ENCODE measurements around the gene ARHGAP9. TPM values are rescaled to one million over a fixed set of nuclear protein-coding genes. Genes with fewer than 3 reads are reported as not detected.
"Not testable (repeated sequence)": the region's sequence is repeated elsewhere in the genome, so short reads cannot be mapped to it uniquely, and the experiment has no call there.

ARHGAP9 gene
- polyA plus RNA-seq, 1 of the 3 experiments (the other 2 are of a cell fraction), result 0.66 TPM

- ChIA-PET POLR2A (interaction anchor here (0.7 kb wide), 1 partner anchor 772 kb away, joined by 3 read pairs; no protein-coding TSS in a partner anchor), CTCF (interaction anchor here (0.6 kb wide), 3 partner anchors 51 to 248 kb away, joined by 3 to 4 read pairs (median 3); no protein-coding TSS in a partner anchor)
- peaks cover 39 to 58% of the 10 kb centered on the region in 2 experiments for H3K36me3 ChIP-seq (replicated peaks in 1 of 2; ENCODE audit: control insufficient read depth in 1 of 2, insufficient read depth in 2 of 2, low read length in 1 of 2)
- no peak overlapping the region for H3K4me3 ChIP-seq (ENCODE audit: low read depth in 2 of 2, low read length in 1 of 2)
- WGBS (ENCODE audit: low lambda C conversion rate), result 97% methylated on average over 7 of the region's 7 CpGs
- H3K9me3 ChIP-seq, result no peaks in the 10 kb centered on the region
- peaks cover 9% of the 10 kb centered on the region; the same call in 1 of the 2 replicates for H4K20me1 ChIP-seq (ENCODE audit: insufficient read depth)
- H3K27ac ChIP-seq (ENCODE audit: low read depth in 2 of 2, low read length in 1 of 2), result no peak overlapping the region
- no peak overlapping the region for H2AFZ ChIP-seq (ENCODE audit: low read depth)
- H3K79me2 ChIP-seq (ENCODE audit: insufficient read depth), result peaks cover 3% of the 10 kb centered on the region; the same call in 1 of the 2 replicates
- no peaks in the 10 kb centered on the region; a peak in 1 of 4 replicates for H3K4me1 ChIP-seq (ENCODE audit: control insufficient read depth in 1 of 2, insufficient read depth in 2 of 2, low read depth in 1 of 2, low read length in 1 of 2)
- H3K4me2 ChIP-seq, result no peak overlapping the region
- H3K9me2 ChIP-seq, result no peaks in the 10 kb centered on the region
- H3F3A ChIP-seq (replicated peaks; ENCODE audit: insufficient read depth), result peaks cover 33% of the 10 kb centered on the region
- no peak for DNase-seq
- TF ChIP-seq RXRA (IDR thresholded peaks at IDR 0.05; ENCODE audit: borderline replicate concordance, low read depth), result no peak
- no peaks in the 10 kb centered on the region for H3K27me3 ChIP-seq (ENCODE audit: insufficient read depth)
- H3K9ac ChIP-seq, result no peak overlapping the region
Observed at GRCh38 chr12:57511588-57512325, 32.1 kb upstream of the ARHGAP9 start.

GRCh38 chr12:57511161-57511560 lies 31.5 kb upstream of the ARHGAP9 start:
- Histone ChIP-seq H4K20me1 (ENCODE audit: insufficient read depth) (peaks cover 3% of the 10 kb centered on the region; the same call in 1 of the 2 replicates), H3K27me3 (ENCODE audit: insufficient read depth) (no peaks in the 10 kb centered on the region), H3K4me3 (ENCODE audit: low read depth in 2 of 2, low read length in 1 of 2) (no peak overlapping the region), H3K9me2 (no peaks in the 10 kb centered on the region), H3K36me3 (replicated peaks in 1 of 2; ENCODE audit: control insufficient read depth in 1 of 2, insufficient read depth in 2 of 2, low read length in 1 of 2) (peaks cover 41 to 56% of the 10 kb centered on the region in 2 experiments), H3K79me2 (ENCODE audit: insufficient read depth) (no peaks in the 10 kb centered on the region), H3K27ac (ENCODE audit: low read depth in 2 of 2, low read length in 1 of 2) (no peak overlapping the region), H3F3A (replicated peaks; ENCODE audit: insufficient read depth) (peaks cover 27% of the 10 kb centered on the region), H2AFZ (ENCODE audit: low read depth) (no peak overlapping the region), H3K4me2 (no peak overlapping the region), H3K4me1 (ENCODE audit: control insufficient read depth in 1 of 2, insufficient read depth in 2 of 2, low read depth in 1 of 2, low read length in 1 of 2) (no peaks in the 10 kb centered on the region), H3K9ac (no peak overlapping the region), H3K9me3 (no peaks in the 10 kb centered on the region)
- no peak for DNase-seq
- WGBS (ENCODE audit: low lambda C conversion rate), result 98% methylated on average over 4 of the region's 4 CpGs
- POLR2A ChIA-PET, result no interaction called here
- TF ChIP-seq TEAD4 (IDR thresholded peaks at IDR 0.05; ENCODE audit: borderline replicate concordance, insufficient read depth) (no peak), NFIC (IDR thresholded peaks at IDR 0.05; ENCODE audit: borderline replicate concordance) (no peak), MEF2A (IDR thresholded peaks at IDR 0.05; ENCODE audit: borderline replicate concordance, low read depth) (no peak), FOXJ3 (CRISPR knock-in tag; IDR thresholded peaks at IDR 0.05) (no peak), FOXM1 (IDR thresholded peaks at IDR 0.05; ENCODE audit: low read depth) (no peak), SIN3A (IDR thresholded peaks at IDR 0.05; ENCODE audit: borderline replicate concordance, low read depth, low read length) (no peak), ELF1 (IDR thresholded peaks at IDR 0.05) (no peak), FOSL2 (IDR thresholded peaks at IDR 0.05; ENCODE audit: borderline replicate concordance, low read depth) (no peak), POLR2AphosphoS5 (IDR thresholded peaks at IDR 0.05; ENCODE audit: low read depth, low read length) (no peak), EP300 (IDR thresholded peaks at IDR 0.05; ENCODE audit: borderline replicate concordance in 1 of 2, low read depth in 1 of 2, low read length in 1 of 2) (no peak), SMC3 (IDR thresholded peaks at IDR 0.05; ENCODE audit: low read depth, low read length) (no peak), NRF1 (IDR thresholded peaks at IDR 0.05; ENCODE audit: low read depth, low read length) (no peak), RFX5 (IDR thresholded peaks at IDR 0.05; ENCODE audit: low read length) (no peak), RCOR1 (IDR thresholded peaks at IDR 0.05; ENCODE audit: low read length) (no peak), RXRA (IDR thresholded peaks at IDR 0.05; ENCODE audit: borderline replicate concordance, low read depth) (no peak), PBX3 (IDR thresholded peaks at IDR 0.05) (no peak), EZH2phosphoT487 (IDR thresholded peaks at IDR 0.05; ENCODE audit: borderline replicate concordance, low read depth) (no peak)
- TF ChIP-seq, protein P1, sequence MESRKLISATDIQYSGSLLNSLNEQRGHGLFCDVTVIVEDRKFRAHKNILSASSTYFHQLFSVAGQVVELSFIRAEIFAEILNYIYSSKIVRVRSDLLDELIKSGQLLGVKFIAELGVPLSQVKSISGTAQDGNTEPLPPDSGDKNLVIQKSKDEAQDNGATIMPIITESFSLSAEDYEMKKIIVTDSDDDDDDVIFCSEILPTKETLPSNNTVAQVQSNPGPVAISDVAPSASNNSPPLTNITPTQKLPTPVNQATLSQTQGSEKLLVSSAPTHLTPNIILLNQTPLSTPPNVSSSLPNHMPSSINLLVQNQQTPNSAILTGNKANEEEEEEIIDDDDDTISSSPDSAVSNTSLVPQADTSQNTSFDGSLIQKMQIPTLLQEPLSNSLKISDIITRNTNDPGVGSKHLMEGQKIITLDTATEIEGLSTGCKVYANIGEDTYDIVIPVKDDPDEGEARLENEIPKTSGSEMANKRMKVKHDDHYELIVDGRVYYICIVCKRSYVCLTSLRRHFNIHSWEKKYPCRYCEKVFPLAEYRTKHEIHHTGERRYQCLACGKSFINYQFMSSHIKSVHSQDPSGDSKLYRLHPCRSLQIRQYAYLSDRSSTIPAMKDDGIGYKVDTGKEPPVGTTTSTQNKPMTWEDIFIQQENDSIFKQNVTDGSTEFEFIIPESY (IDR thresholded peaks at IDR 0.05; ENCODE audit: borderline replicate concordance, low read depth), result no peak
- TF ChIP-seq, protein P2, sequence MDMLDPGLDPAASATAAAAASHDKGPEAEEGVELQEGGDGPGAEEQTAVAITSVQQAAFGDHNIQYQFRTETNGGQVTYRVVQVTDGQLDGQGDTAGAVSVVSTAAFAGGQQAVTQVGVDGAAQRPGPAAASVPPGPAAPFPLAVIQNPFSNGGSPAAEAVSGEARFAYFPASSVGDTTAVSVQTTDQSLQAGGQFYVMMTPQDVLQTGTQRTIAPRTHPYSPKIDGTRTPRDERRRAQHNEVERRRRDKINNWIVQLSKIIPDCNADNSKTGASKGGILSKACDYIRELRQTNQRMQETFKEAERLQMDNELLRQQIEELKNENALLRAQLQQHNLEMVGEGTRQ (IDR thresholded peaks at IDR 0.05; ENCODE audit: borderline replicate concordance, low read depth, low read length), result no peak
- CTCF ChIA-PET, result interaction anchor here (0.6 kb wide), 3 partner anchors 33 to 248 kb away, joined by 3 to 4 read pairs (median 3); no protein-coding TSS in a partner anchor

DNA sequence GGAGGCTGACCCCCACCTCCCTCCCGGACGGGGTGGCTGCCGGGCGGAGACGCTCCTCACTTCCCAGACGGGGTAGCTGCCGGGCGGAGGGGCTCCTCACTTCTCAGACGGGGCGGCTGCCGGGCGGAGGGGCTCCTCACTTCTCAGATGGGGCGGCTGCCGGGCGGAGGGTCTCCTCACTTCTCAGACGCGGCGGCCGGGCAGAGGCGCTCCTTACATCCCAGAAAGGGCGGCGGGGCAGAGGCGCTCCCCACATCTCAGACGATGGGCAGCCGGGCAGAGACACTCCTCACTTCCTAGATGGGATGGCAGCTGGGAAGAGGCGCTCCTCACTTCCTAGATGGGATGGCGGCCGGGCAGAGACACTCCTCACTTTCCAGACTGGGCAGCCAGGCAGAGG lies 28.1 kb upstream of the ARHGAP9 start:
- CTCF ChIA-PET; H3K79me2 ChIP-seq (ENCODE audit: insufficient read depth); H3K27ac ChIP-seq (ENCODE audit: low read depth in 2 of 2, low read length in 1 of 2); H3K9me3 ChIP-seq; H3K4me2 ChIP-seq; POLR2A ChIA-PET; H3K4me1 ChIP-seq (ENCODE audit: control insufficient read depth in 1 of 2, insufficient read depth in 2 of 2, low read depth in 1 of 2, low read length in 1 of 2); H4K20me1 ChIP-seq (ENCODE audit: insufficient read depth); H3K4me3 ChIP-seq (ENCODE audit: low read depth in 2 of 2, low read length in 1 of 2); H3K27me3 ChIP-seq (ENCODE audit: insufficient read depth); H3K9ac ChIP-seq; H2AFZ ChIP-seq (ENCODE audit: low read depth); H3K9me2 ChIP-seq; DNase-seq: not testable (repeated sequence)
- H3K36me3 ChIP-seq (replicated peaks in 1 of 2; ENCODE audit: control insufficient read depth in 1 of 2, insufficient read depth in 2 of 2, low read length in 1 of 2), result peaks cover 39 to 52% of the 10 kb centered on the region in 2 experiments
- peaks cover 17% of the 10 kb centered on the region for H3F3A ChIP-seq (replicated peaks; ENCODE audit: insufficient read depth)
- no CpG with 5 or more reads among the region's 28 CpGs for WGBS (ENCODE audit: low lambda C conversion rate)

All from SK-N-SH (cell line).